Adipose tissue (tissue), 3 donors: Measurements from ENCODE around the gene POLR2F. TPM values are rescaled to one million over a fixed set of nuclear protein-coding genes. Genes with fewer than 3 reads are reported as not detected.
A peak's percentile ranks its signal among the peaks of the same experiment; 100 is the strongest.

Source experiments
- H3K27ac ChIP-seq: one replicate; pipeline ENCODE4 v1.5.1; 2013; ENCODE audit warnings: low read depth, low read length
- WGBS, 3 donors: extraction: QIAGEN DNeasy Blood & Tissue Kit; methylation state at CpG; one replicate each; pipeline ENCODE4 v1.1.7; 2013; 5-methylcytosine and 5-hydroxymethylcytosine counted together
- polyA plus RNA-seq, 3 donors: library from polyadenylated mRNA; stranded (reverse); fragments of 200-250 nt; gene quantifications; one replicate each; pipeline ENCODE4 v1.2.3, GENCODE V29; 2013
- donor health status: healthy with polysubstance abuse.
- donor health status: Bipolar disorder and iron deficiency.
- donor health status: healthy.

POLR2F gene
- polyA plus RNA-seq: 100 to 1,000 TPM in 2 of 3 donors, 10 to 100 TPM in 1; 58.9 to 144 (median 134) TPM

DNA sequence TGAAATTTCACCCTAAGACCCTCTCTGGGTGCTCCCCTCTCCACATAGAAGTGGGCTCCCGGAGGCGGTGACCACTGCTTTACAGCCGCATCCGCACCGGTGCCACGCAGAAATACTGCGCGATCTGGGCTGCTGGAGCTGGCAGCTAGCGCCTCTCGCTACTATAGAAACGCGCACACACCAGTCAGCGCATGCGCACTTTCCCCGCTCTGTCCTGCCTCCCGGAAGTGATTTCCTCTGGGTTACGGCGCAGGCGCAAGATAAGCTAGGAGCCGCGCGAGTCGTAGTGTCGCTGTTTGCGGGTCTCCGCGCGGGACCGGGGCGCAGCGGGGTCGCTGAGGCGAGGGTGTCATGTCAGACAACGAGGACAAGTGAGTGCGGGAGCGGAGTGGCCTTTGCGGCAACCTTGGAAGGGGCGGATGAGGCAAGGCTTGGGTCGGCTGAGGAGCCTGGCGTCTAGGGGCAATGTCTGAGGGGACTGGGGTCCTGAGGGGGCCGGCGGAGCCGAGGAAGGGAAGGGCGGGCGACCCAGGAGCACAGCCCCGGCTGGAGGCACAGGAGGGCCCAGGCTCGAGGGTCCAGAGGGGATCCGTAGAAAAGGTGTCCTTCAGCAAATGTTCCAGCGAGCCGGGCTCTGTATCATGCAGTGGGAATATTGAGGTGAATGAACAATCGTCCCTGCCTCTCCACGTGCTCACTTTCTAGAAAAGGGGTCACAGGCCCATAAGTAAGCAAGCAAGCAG lies at the start of gene POLR2F, which contains the start of gene C22orf23:
Gene POLR2F, plus strand, starts transcription at position 263 of the 743 bp plus-strand sequence. Its CDS starts 89 bp downstream, at position 352.
Gene C22orf23, minus strand, starts transcription at position 165 of the 743 bp plus-strand sequence. CDS start 452 bp downstream, outside the sequence.
- H3K27ac ChIP-seq: peak within 1 kb of the TSS; percentile 52
- WGBS, 3 donors: 0 to 1% (median 0%) methylated on average over 52 of the region's 52 CpGs

DNA sequence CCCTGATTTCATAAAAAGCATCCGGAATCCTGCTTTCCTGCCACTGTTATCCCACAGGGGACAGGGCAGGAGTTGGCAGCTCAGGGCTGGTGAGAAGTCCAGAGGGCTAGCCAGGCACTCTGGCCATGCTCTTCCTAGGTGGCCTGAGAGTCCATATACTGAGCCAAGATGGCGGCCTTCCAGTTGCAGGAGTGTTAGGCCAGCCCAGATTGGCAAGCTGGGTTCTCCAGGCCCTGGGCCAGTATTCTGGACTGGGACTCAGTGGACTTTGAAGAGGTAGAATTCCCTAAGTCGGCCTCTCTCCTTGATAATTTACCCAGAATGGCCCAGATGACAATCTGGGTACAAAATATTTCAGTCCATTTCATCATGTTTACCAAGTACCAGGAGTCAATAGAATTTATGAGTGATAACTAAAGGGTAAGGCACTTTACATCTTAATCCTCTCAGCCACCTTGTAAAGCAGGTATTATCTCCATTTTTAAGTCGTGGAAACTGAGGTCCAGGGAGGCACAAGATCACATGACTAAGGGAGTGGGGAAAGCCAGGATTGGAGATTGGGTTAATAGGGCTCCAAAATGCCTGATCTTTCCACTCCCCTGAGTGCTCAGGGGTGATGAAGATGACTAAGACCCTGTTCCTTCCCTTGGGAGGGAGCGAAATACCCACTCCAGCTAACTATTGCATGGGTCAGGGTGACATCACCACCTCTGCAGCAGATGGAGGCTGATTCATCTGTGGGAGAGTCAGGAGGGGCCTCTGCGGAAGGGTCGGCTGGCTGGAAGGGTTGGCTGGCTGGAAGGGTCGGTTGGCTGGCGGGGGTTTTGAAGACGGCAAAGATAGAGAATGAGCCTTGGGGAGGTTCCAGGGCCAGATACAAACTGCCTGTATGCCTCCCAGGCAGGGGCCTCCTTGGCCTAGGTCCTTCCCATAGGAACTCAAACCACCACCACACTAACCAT lies 48.6 kb upstream of the POLR2F start:
- H3K27ac ChIP-seq: peak overlapping the region; percentile 28
- 54 to 74% (median 55%) methylated on average over 10 of the region's 10 CpGs for whole genome bisulfite sequencing, 3 donors

DNA sequence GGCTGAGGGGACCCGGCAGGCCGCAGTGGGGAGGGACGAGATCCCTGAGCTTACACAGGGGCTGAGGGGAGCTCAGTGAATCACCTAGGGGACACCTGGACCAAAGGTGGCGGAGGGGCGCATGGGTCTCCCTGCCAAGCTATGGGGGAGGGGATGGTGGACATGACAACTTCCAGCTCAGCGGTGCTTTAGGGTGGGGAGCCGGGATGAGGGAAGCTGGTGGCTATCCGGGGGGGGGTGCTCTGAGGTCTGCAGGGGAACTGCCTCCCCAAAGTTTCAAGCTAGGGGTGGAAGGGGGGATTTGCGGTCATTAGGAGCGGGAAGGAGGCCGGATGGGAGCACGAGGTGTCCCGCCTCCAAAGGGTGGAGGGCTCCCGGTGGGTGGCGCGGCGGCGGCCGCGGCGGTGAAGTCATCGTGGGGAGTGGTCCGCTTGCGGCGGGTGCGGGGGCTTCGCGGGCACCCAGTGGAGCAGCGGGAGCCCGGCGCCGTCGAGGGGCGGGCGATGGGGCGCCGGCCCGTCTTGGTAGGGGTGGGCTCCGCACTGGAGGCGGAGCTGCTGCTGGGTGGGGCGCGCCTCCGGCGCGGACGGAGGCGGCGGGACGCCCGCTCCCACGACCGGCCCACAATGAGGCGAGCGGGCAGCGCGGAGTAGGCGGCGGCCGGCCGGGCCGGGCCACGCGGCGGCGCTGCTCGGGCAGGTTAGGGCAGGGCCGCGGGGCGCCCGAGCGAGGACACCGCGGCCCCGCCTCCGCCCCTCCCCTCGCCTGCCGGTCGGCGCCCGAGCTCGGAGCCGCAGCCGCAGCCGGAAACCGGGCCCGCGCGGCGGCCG lies 47.8 kb upstream of the POLR2F start, which contains the start of gene MICALL1:
Gene MICALL1, plus strand, starts transcription at position 764 of the 830 bp plus-strand sequence. CDS start 126 bp downstream, outside the sequence.
- H3K27ac ChIP-seq: peak within 1 kb of the TSS; percentile 55
- 4 to 6% (median 4%) methylated on average over 62 to 90 of the region's 90 CpGs for WGBS, 3 donors

DNA sequence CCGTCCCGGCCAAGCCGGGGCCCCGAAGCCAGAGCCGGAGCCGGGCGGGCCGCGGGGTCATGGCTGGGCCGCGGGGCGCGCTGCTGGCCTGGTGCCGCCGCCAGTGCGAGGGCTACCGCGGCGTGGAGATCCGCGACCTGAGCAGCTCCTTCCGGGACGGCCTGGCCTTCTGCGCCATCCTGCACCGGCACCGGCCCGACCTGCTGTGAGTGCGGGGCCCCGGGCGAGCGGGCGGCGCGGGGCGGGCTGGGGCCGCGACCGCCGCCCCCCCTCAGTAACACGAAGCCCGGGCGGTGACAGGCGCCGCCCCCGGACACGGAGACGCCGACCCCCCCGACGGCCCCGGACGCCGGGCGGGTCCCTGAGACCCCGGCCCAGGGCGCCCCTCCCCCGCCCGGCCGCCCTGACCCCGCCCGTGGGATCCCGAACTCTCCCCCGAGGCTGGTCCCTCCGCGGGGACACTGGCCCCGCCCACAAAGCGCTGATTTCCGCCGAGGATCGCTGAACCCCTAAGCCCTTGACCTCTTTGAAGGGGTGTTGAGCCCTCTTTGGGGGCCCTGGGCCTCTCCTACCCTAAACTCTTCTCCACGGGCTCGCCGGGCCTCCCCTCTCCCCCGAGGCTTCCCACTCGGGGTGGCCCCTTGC lies 47.0 kb upstream of the POLR2F start:
- peak overlapping the region; percentile 55 for H3K27ac ChIP-seq
- WGBS, 3 donors: 1% methylated on average over 51 to 75 of the region's 75 CpGs

DNA sequence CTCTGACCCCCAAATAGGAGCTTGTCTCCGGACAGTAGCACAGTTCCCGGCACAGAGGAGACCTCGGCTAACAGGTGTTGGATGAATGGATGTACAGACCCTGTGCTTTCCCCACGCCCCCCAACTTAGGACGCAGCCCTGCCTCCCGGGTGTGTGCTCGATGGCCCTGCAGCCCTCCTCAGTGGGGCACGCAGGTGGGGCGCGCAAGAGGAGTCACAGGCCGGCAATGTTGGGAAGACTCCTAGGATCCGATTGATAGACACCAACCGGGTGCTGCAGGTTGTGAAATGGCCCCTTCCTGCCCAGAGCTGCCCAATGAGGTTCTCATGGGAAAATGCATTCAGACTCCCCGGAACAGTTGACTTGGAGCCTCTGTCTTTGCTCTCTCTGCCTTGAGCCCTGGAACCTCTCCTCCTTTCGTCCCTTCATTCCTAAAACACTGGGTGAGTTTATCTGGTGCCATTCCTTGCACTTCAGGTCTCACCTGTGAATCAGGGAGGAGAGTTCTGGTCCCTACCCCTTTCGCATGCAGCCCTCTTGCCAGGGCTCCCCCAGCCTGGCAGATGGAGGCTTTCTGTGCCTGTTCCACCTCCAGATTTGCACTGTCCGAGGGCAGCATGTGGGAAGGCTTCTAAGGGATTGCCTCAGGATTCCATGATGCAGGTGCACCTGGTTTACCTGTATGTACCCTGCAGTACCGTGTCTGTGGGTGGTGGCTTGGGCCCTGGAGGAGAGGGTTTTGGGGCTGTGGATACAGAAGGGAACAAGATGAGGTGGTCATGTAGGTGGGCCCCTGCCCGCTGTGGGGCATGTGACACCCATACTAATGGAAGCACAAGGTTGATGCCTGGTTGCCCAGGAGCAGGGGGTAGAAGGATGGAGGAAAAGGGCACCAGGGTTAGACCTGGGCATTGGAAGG lies 46.2 kb upstream of the POLR2F start:
- 30 to 39% (median 39%) methylated on average over 19 of the region's 19 CpGs for WGBS, 3 donors
- H3K27ac ChIP-seq: no peak overlapping the region

DNA sequence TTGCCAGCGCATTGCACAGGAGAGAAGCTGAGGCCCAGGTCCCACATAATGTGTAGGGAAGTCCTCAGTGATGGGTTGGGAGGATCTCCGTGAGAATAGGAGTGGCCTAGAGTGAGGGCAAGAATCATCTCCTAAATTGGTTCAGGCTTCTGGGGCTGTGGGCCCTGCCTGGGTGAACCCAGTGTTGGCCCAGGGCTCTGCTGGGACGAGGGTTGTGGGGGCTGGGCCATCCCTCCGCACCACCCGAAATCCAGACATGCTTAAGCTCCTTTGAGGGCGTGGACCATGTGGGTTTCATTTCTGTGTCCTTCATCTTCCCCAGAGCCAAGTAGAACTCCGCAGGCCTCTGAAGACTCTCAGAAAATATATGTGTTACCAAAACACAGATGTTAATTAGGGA lies 43.7 kb upstream of the POLR2F start:
- no peak overlapping the region for H3K27ac ChIP-seq
- WGBS, 3 donors: 77 to 85% (median 81%) methylated on average over 7 of the region's 7 CpGs

DNA sequence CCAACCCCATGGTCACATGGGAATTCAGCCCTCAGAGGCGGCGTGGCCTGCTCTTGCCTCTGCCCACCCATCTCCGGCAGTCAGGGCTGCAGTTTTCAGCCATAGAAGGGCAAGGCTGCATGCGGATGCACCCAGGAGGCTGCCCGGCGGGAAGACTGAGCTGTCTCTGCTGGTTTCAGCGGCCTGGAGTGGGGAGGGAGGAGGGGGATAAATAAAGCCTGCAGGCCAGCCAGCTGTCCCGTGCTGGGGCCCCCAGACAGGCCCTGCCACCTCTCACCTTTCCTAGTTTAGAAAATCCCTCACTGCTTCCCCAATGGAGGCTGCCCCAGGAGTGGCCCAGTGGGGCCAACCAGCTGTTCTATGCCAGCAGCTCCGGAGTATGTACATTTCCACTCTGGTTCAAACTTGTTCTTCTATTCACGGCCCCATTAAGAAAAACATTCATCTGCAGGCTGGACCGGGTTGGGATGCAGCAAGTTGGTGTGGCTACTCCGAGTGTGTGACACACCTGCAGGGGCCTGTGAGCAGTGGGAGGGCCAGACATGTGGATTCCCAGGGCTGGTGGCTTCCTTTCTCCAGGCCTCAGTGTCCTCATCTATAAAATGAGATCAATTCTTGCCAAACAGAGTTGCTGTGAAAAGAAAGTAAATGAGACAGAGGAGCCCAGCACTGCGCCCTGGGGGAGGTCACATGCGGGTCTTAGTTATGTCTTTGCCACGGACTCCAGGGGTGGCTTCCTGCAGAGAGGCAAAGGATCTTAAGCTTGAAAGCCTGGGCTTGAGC lies 42.4 kb upstream of the POLR2F start:
- 69 to 78% (median 72%) methylated on average over 15 of the region's 15 CpGs for WGBS, 3 donors
- no peak overlapping the region for H3K27ac ChIP-seq

DNA sequence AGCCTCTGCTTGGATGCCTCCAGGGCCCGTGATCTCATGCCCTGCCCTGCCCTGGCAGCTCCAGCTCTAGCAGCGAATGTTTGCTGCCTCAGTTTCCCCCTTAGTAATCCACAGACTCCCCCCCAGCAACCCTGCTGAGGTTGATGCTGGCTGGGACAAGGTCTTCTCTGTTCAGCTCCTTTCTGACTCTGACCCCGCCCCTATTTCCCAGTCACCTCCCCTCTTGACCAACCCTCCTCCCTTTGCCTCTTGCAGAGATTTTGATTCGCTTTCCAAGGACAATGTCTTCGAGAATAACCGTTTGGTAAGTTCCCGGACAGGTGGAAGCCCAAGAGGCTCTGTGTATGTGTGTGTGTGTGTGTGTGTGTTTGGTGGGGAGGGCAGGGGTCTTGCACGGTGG lies 41.8 kb upstream of the POLR2F start:
- no peak overlapping the region for H3K27ac ChIP-seq
- 55 to 86% (median 80%) methylated on average over 8 of the region's 8 CpGs for WGBS, 3 donors

DNA sequence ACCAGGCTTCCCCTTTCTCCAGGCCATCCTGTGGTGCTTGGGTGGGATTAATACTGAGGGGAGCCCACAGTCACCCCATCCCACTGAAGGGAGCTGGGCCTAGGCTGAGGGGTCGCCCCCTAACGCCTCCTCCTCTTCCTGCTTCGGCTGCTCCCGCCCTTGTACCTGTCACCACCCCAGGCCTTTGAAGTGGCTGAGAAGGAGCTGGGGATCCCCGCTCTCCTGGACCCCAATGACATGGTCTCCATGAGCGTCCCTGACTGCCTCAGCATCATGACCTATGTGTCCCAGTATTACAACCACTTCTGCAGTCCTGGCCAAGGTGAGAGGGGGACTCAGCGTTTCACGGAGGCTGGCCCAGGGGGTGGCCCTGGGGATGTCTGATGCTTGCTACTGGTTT lies 41.3 kb upstream of the POLR2F start:
- 79 to 82% (median 81%) methylated on average over 8 of the region's 8 CpGs for WGBS, 3 donors
- H3K27ac ChIP-seq: no peak overlapping the region

DNA sequence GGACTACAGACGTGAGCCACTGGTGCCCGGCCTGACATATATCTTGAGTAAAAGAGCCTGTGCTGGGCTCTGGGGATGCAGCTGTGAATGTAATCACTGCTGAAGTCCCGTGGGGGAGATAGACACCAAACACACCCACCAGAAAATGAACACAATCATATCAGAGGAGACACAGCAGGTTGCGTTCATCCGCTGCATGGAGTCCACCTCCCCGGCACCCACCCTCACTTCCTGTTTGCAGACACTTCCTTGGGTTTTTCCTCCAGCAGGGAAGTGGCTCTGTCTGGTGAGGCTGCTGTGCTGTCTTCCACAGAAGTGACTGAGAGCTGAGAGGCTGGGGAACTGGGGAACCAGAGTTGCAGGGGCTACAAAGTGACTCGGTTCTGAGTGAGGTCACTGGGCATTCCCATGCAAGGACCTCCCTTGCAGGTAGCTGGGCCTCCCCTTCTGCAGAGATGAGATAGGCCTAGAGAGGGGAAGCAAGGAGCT lies 40.2 kb upstream of the POLR2F start:
- WGBS, 3 donors: 53 to 84% (median 55%) methylated on average over 7 of the region's 7 CpGs
- H3K27ac ChIP-seq: no peak overlapping the region

DNA sequence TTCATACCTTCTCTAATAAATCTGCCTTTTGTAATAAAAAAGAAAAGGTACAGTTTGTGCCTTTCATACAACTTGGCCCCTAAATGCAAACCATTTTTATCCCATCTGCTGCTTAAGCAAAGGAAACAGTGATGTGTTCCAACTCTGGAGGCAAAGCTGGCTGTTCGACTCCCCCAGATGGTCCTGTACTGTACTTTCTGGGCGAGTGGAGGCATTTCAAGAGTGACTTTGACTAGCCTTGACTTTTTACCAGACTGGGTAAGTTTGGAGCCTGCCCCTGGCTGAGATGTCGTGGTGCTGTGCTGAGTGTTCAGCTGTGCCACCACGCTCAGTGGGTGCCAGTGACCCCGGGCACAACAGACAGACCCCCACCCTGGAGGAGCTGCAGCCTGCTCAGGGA lies 37.2 kb upstream of the POLR2F start:
- no peak overlapping the region for H3K27ac ChIP-seq
- 83 to 96% (median 91%) methylated on average over 5 of the region's 5 CpGs for WGBS, 3 donors

DNA sequence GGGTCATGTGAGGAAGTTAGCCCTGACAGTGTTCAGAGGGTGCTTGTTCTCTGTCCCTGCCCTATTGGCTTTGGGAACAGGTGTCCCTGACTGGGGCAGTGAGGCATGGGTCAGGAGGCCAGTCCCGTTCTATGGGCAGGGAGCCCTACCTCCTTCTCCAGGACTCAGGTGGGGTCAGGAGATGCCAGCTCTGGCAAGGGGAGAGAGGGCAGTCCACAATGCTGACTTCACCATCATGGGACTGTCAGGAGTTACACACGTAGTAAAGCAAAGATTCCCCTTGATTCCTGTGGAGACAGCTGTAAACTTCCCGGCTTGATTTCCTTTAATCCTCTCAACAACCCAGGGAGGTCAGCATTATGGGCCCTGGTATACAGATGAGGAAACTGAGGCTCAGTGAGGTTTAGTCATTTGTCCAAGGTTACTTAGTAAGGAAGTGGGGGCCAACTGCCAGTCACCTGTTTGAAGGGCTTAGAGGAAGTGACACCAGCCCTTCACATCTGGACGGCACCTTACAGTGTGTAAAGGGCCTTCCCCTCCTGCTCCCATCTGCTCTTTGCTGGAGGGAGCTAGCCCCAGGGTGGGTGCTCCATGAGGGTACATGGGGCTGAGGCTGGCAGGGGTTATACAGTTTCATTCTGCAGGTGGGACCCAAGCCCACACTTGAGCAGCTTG lies 35.5 kb upstream of the POLR2F start:
- WGBS, 3 donors: 70 to 75% (median 73%) methylated on average over 4 of the region's 4 CpGs
- H3K27ac ChIP-seq: no peak overlapping the region

DNA sequence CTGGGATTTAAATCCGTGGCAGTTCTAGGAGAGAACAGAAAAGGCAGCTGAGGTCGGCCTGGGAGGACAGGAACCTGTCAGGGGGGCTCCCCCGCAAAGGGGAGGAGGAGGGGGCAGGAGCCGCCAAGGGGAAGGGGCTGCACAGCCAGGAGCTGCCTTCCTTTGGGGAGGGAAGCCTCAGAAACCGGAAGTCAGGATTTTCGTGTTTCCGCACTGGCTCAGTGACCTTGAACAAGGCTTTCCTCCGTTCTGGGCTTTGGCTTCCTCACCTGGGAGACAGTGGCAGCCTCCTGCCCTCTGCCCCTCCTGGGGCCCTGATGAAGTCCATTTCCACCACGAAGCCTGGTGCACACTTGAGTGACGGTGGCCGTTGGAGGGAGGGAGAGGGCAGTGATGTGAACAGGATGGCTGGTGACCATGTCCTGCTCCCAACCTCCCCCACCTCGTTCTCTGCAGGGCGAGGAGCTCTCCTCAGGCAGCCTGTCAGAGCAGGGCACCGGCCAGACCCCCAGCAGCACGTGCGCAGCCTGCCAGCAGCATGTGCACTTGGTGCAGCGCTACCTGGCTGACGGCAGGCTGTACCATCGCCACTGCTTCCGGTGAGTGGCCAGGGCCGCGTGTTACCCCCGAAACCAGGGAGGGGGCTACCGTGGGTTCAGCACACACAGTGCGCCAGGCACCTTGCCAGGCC lies 34.8 kb upstream of the POLR2F start:
- no peak overlapping the region for H3K27ac ChIP-seq
- 74 to 81% (median 79%) methylated on average over 24 to 25 of the region's 25 CpGs for WGBS, 3 donors

DNA sequence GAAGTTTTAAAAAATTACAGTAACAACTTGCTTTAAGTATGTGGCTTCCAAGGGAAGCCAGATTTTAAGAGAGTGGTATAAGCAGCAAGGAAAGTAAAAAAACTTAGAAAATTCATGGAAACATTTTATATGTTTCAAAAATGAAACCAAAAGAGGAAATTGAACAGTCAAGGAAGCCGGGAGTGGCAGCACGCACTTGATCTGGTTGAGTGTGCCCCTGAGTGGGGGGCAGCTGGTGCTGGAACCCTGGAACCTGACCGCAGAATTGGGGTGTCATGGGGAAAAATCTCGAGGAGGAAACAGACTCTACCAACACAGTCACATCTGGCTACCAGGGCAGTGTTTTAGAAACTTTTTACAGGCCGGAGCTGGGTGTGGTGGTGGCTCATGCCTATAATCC lies 33.4 kb upstream of the POLR2F start:
- H3K27ac ChIP-seq: no peak overlapping the region
- WGBS, 3 donors: 56 to 82% (median 61%) methylated on average over 5 of the region's 5 CpGs

DNA sequence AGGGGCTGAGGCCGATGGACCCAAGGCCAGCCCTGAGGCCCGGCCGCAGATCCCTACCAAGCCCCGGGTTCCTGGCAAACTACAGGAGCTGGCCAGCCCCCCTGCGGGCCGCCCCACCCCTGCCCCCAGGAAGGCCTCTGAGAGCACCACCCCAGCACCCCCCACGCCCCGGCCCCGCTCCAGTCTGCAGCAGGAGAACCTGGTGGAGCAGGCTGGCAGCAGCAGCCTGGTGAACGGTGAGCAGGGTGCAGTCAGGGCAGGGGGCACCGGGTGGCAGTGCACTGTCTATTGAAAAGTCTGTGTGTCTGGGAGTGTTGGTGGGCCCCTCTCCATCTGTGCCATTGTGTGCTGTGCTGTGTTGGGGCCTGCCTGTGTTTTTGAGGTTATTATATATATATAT lies 31.3 kb upstream of the POLR2F start:
- WGBS, 3 donors: 85 to 90% (median 87%) methylated on average over 9 to 11 of the region's 11 CpGs
- no peak overlapping the region for H3K27ac ChIP-seq
